Astrocyte of the spinal cord (primary cell): Measurements from ENCODE around the gene ARHGAP25.

Experiments
- DNase-seq: peaks from one replicate; pipeline ENCODE4 v3.0.0; 2011; ENCODE audit warnings: low read depth, low spot score
- H3K4me3 ChIP-seq: 2 replicates; pipeline ENCODE4 v1.5.1; 2011; ENCODE audit warnings: low read depth, mild to moderate bottlenecking, low read length, moderate library complexity
- CTCF ChIP-seq: IDR thresholded peaks from 2 replicates; pipeline ENCODE4 v1.5.1; 2012; ENCODE audit warnings: low read depth, mild to moderate bottlenecking, low read length, inconsistent platforms
- in situ Hi-C: cut with HindIII; loops from 2 replicates; pipeline ENCODE4 v1.10.0; 2017; ENCODE audit warnings: low sequenced_read_pairs

Gene ARHGAP25

GRCh38 chr2:68855550-68855949, 120.9 kb downstream of the ARHGAP25 start:
- in situ Hi-C loops, result no loop called here
- no peak for TF ChIP-seq CTCF
- DNase-seq, result no peak
- no peak overlapping the region for H3K4me3 ChIP-seq

- in situ Hi-C loops, result no loop called here
- H3K4me3 ChIP-seq, result no peak overlapping the region
- no peak for DNase-seq
Measured at GRCh38 chr2:68857202-68857845, 122.7 kb downstream of the ARHGAP25 start.

GRCh38 chr2:68857855-68858456, 123.3 kb downstream of the ARHGAP25 start:
- in situ Hi-C loops, result no loop called here
- TF ChIP-seq CTCF, result no peak
- H3K4me3 ChIP-seq, result no peak overlapping the region
- no peak for DNase-seq

More at GRCh38 chr2:68857202-68857845, 122.7 kb downstream of the ARHGAP25 start:
- no peak for TF ChIP-seq CTCF

- TF ChIP-seq CTCF, result no peak
- DNase-seq, result no peak
- no peak overlapping the region for H3K4me3 ChIP-seq
- in situ Hi-C loops, result no loop called here
Measured at GRCh38 chr2:68860111-68860510, 125.5 kb downstream of the ARHGAP25 start.

GRCh38 chr2:68861330-68861729, 126.7 kb downstream of the ARHGAP25 start:
- no peak for DNase-seq

GRCh38 chr2:68862889-68863288, 128.3 kb downstream of the ARHGAP25 start:
- no peak for TF ChIP-seq CTCF
- no peak for DNase-seq
- in situ Hi-C loops, result no loop called here
- H3K4me3 ChIP-seq, result no peak overlapping the region

More at GRCh38 chr2:68861330-68861729, 126.7 kb downstream of the ARHGAP25 start:
- TF ChIP-seq CTCF, result no peak
- in situ Hi-C loops, result no loop called here
- no peak overlapping the region for H3K4me3 ChIP-seq
